Measurements from ENCODE around the gene ARHGEF28.

Gene ARHGEF28

GRCh38 chr5:73946278-73946677 is 320.3 kb downstream of the ARHGEF28 start:
- Histone ChIP-seq H3K36me3 (peaks cover 13% of the 10 kb centered on the region), H3K4me1 (no peaks in the 10 kb centered on the region), H3K27me3 (no peaks in the 10 kb centered on the region), H3K9me3 (no peaks in the 10 kb centered on the region), H3K4me3 (ENCODE audit: low read depth, low read length) (no peak overlapping the region)
- DNase-seq = no peak
- no peak for TF ChIP-seq CTCF (IDR thresholded peaks at IDR 0.05; ENCODE audit: low read depth, low read length)

DNA sequence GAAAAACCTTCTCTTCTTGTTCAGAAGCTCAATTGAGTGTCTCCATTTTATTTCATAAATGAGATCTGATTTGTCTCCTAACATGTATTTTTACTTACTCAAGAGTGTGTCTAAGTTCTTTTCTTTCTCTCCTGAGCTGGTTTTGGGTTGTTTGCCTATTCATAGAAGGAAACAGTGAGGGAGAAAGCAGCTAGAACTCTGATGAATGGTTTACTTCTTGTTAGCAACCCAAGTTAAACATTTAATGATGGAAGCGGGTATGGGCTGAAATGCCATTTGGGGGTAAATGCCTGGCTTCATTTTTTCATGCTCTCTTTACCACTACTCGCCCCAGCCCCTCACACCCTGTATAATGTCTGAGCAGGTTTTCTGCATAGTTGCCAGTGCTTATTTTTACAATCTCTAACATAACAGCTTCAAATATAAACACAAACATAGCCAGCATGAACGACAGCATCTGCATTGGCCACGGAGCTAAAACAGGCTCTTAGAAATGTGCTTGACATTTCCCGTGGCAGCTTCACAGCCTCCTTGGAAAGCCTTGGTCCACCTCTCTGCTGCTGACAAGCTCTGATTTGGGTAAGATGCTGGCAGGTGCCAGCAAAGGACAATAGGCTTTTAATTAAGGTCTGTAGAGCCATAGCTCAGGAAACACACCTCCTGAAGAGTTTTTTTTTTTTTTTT is 321.1 kb downstream of the ARHGEF28 start:
- DNase-seq = no peak
- no peaks in the 10 kb centered on the region for H3K9me3 ChIP-seq
- no peak overlapping the region for H3K4me3 ChIP-seq (ENCODE audit: low read depth, low read length)
- H3K27me3 ChIP-seq = no peaks in the 10 kb centered on the region
- no peaks in the 10 kb centered on the region for H3K4me1 ChIP-seq
- peaks cover 8% of the 10 kb centered on the region; the same call in 1 of the 2 replicates for H3K36me3 ChIP-seq
- TF ChIP-seq CTCF (IDR thresholded peaks at IDR 0.05; ENCODE audit: low read depth, low read length) = no peak

DNA sequence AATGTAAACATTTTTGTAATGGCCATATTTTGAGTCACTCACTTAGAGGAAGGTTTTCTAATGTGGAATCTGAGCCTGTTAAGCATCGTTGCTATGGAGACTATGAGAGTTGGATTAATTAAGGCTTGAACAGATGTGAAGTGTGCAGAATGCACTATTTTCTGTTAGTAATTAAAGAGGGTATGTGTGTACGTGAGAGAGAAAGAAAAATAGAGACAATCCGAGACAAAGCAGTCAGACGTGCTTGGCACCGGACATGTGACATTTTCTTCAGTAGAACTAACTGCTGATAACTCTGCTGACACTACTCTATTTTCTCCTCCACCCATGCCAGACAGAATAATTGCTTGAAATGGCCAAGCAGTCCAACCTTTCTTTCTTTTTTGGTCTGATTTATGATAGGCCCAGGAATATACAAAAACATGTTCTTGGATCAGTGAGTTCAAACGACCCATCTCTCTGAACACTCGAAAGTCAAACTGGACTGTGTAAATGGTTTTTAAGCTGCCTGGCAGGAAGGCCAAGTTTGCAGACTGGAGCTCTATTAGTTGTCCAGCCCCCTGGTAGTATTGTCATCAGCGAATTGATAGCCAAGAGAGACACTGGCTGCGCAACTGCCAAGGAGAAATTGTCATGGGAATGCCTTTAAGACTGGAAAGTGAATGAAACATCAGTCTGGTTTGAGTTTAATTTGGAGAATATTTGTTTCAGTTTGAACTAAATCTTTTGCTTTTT is 322.1 kb downstream of the ARHGEF28 start:
- Histone ChIP-seq H3K4me1 (no peaks in the 10 kb centered on the region), H3K36me3 (peaks cover 6% of the 10 kb centered on the region; the same call in 1 of the 2 replicates), H3K4me3 (ENCODE audit: low read depth, low read length) (no peak overlapping the region), H3K9me3 (no peaks in the 10 kb centered on the region), H3K27me3 (no peaks in the 10 kb centered on the region)
- DNase-seq = no peak
- TF ChIP-seq CTCF (IDR thresholded peaks at IDR 0.05; ENCODE audit: low read depth, low read length) = no peak

DNA sequence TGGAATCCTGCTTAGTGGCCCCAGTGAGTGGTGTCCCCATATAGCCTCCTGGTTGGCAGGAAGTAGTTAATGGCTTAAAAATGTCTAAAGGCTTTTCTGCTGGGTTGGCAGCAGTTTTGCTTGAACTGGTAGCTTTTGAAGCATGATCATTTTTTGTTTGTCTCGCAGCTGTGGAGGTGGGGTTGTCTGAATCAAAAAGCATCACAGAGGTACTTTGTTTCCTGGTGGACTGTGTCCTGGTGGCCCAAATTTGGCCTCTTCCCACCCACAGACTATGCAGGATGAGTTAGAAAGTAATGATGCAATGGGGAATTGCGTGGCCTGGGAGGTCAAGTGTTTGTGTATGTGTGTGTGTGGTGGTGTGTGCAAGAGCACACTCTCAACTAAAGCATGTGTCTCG is 322.7 kb downstream of the ARHGEF28 start:
- Histone ChIP-seq H3K4me3 (ENCODE audit: low read depth, low read length) (no peak overlapping the region), H3K9me3 (no peaks in the 10 kb centered on the region), H3K36me3 (no peaks in the 10 kb centered on the region; the same call in 1 of the 2 replicates), H3K4me1 (no peaks in the 10 kb centered on the region), H3K27me3 (no peaks in the 10 kb centered on the region)
- TF ChIP-seq CTCF (IDR thresholded peaks at IDR 0.05; ENCODE audit: low read depth, low read length) = no peak
- DNase-seq = no peak

DNA sequence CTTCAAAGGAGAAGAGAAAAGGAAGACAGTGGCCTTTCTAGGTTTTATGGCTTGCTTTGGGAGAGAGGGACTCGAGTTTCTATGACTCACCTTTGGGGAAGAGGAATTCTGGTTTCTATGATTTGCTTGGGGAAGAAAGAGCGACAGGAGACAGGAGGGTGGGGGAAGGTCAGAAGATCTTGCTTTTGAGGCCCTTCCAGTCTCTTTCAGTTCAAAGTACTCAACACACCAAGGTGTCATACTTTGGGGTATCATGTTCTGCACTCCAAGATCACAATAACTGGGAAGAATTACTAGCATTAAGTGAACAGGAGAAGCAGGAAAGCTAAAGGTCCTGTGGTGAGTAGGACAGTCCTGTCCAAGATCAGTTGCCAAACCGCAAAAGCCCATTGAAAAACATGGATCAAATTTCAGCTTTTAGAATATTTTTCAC is 324.5 kb downstream of the ARHGEF28 start:
- H3K36me3 ChIP-seq = no peaks in the 10 kb centered on the region
- no peak overlapping the region for H3K4me3 ChIP-seq (ENCODE audit: low read depth, low read length)
- DNase-seq = no peak
- no peaks in the 10 kb centered on the region for H3K4me1 ChIP-seq
- H3K27me3 ChIP-seq = no peaks in the 10 kb centered on the region
- no peaks in the 10 kb centered on the region for H3K9me3 ChIP-seq
- TF ChIP-seq CTCF (IDR thresholded peaks at IDR 0.05; ENCODE audit: low read depth, low read length) = no peak

- no peak for TF ChIP-seq CTCF (IDR thresholded peaks at IDR 0.05; ENCODE audit: low read depth, low read length)
- no peaks in the 10 kb centered on the region for H3K36me3 ChIP-seq
- DNase-seq = no peak
- H3K9me3 ChIP-seq = no peaks in the 10 kb centered on the region
- no peaks in the 10 kb centered on the region for H3K27me3 ChIP-seq
- no peak overlapping the region for H3K4me3 ChIP-seq (ENCODE audit: low read depth, low read length)
- H3K4me1 ChIP-seq = no peaks in the 10 kb centered on the region
Measured at GRCh38 chr5:73950912-73951430, 325.0 kb downstream of the ARHGEF28 start.

Data from BE2C (cell line).